HepG2 (cell line): Measurements from ENCODE around the gene CKS1B.

Experiments
- JUND ChIP-seq: sonication (generic); formaldehyde crosslinking; IDR thresholded peaks from 2 replicates; pipeline ENCODE4 v1.8.0; 2022; ENCODE audit warnings: mild to moderate bottlenecking, missing genetic modification reagents
- RNF2 ChIP-seq: fragments of 450-650 bp; conservative IDR thresholded peaks from 2 replicates; pipeline ENCODE4 v1.6.1; 2016; ENCODE audit warnings: low read depth
- ZBTB8A ChIP-seq: sonication (generic); formaldehyde crosslinking; IDR thresholded peaks from 2 replicates; pipeline ENCODE4 v1.4.0; 2020; ENCODE audit warnings: mild to moderate bottlenecking, low read depth, missing genetic modification reagents, borderline replicate concordance
- ZNF142 ChIP-seq: sonication (generic); formaldehyde crosslinking; IDR thresholded peaks from 2 replicates; pipeline ENCODE4 v1.4.0; 2020; ENCODE audit warnings: missing genetic modification reagents
- ZNF546 ChIP-seq: sonication (generic); formaldehyde crosslinking; conservative IDR thresholded peaks from 2 replicates; pipeline ENCODE4 v1.8.1; 2023; ENCODE audit warnings: mild to moderate bottlenecking, missing genetic modification reagents

- TF ChIP-seq JUND = no peak
- no peak for TF ChIP-seq ZNF546 (CRISPR knock-in tag)
- TF ChIP-seq ZBTB8A (CRISPR knock-in tag) = no peak
- no peak for TF ChIP-seq ZNF142
- TF ChIP-seq RNF2 = no peak
Observed at GRCh38 chr1:154975409-154976059, 1.1 kb downstream of the CKS1B start.
